Measurements from ENCODE around the gene CSF1R.

The CSF1R gene

DNA sequence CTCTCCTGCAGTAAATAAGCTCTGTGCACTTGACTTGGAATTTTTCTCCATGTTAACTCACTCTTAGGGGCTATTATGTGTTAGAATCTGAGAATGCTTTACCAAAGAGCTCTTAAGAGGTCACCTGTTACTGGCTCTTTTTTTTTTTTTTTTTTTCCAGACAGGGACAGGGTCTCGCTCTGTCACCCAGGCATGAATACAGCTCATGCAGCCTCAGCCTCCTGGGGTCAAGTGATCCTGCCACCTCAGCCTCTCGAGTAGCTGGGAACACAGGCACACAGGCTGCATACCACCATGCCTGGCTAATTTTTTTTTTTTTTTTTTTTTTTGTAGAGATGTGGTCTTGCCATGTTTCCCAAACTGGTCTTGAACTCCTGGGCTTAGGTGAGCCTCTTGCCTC, 63.7 kb downstream of the CSF1R start:
- no peak for DNase-seq (ENCODE audit: low read depth)

DNA sequence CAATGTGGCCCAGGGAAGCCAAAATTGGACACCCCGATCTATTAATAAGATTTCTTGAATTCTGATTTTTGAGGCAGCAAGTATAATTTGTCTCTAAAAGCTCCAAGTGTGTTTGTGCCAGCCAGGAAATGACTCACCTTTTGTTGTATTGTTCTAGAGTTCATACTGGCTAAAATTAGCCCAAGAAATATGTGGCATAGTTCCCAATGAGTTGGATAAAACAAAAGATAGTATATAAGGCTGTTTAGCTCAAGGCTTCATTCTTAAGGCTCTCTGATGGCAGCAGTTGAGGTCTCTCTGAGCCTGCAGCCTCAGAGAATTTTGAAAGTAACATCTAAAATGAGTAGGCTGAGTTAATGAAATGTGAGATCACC, 64.2 kb downstream of the CSF1R start:
- no peak for DNase-seq (ENCODE audit: low read depth)

DNA sequence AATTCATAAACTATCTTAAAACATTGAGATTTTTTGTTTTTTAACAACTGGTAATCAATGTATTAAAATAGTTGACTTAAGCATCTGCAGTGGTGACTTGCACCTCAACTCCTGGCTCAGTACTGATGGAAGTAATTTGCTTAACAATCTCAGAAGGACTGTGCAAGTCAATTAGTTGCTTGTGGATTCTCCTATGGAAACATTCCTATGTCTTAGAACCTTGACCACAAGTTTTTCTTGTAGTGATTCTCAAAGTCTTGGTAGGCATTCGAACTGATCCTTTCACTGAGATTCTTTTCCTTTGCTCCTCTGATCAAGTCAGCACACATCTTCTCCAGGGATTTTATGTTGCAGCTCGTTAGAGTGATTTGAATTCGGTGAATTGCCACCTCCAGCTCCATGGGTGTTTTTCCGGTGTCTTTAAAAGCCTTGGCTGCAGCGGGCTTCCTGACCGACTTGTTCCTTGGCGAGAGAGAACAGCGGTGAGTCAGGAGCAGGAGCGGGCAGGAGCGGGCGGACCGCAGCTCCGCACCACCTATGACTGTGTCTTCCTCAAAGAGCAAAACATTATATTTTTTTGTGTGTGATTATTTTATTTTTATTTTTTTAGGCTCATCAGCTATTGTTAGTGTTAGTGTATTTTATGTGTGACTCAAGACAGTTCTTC, 64.7 kb downstream of the CSF1R start:
- no peak for DNase-seq (ENCODE audit: low read depth)

DNA sequence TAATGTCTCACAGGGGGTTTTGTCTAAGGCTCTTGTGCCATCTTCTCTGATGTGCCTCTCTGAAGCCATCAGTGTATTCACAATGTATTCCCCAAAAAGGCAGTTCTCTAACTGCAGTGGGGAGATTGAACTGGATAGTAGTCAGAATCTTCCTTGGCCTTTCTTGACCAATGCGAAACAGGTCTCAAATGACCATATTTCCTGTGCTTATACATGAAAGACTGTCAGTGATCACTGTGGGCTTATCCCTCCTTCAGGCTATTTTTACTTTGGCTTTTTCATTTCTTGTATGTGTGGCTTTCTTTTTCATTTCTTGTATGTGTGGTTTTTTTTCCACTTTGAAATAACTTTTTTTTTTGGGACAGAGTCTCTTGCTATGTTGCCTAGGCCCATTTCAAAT, 66.1 kb downstream of the CSF1R start:
- DNase-seq (ENCODE audit: low read depth), result no peak

DNA sequence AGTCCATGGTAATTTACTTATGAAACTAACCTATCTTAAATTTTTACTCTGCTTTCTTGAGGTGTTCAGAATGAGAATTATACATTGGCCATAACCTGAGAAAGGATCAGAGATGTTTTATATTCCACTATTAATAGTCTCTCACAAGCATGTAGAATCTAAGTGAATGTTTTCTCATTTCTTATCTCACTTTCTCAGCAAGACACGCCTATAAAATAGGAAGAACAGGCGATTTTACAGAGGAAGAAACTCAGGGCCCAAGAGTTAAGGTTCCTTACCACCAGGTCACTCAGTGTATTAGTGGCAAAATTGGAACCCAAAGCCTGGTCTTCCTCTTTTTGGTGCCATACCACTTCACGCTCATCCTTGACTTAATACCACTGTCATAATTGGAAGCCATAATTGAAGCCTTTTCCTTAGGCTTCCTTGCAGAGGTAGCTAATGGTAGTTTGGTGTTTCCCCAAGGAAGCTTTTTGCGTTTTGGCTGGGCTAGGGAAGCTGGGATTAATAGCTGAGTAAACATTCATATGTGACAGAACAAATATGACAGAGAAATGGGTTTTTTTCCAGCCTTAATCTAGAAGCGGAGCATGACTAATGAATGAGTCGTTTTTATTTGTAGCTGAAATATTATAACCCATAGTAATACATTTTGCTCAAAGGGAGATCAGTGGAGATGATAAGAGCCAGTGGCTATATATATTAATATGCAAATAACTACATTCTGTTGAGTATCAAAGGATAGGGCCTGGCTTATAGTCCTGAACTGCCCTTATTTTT, 68.9 kb downstream of the CSF1R start:
- DNase-seq (ENCODE audit: low read depth), result no peak

DNA sequence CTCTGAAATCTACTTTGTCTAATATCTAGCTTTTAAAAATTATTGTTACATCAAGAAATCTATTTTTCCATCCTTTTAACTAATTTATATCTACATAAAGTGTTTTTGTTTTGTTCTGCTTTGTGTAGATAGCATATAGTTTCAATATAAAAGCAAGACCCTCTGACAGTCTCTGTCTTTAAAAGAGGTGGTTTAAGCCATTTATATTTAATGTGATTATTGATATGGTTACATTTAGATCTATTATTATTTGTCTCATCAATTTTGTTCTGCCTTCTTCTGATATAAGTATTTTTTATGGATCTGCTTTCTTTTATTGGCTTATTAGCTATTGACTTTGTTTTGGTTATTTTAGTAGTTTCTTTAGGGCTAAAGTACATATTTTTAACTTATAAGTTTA, 69.8 kb downstream of the CSF1R start:
- DNase-seq (ENCODE audit: low read depth), result no peak

DNA sequence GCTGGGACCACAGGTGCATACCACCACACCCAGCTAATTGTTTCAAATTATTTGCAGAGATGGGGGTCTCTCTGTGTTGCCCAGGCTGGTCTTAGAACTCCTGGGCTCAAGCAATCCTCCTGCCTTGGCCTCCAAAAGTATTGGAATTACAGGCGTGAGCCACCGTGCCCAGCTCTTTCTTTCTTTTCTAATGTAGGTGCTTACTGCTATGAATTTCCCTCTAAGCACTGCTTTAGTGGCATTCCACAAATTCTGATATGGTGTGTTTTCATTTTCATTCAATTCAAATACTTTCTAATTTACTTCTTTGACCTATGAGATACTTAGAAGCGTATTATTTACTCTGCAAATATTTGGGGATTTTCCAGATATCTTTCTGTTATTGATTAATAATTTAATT, 70.9 kb downstream of the CSF1R start:
- DNase-seq (ENCODE audit: low read depth), result no peak

DNA sequence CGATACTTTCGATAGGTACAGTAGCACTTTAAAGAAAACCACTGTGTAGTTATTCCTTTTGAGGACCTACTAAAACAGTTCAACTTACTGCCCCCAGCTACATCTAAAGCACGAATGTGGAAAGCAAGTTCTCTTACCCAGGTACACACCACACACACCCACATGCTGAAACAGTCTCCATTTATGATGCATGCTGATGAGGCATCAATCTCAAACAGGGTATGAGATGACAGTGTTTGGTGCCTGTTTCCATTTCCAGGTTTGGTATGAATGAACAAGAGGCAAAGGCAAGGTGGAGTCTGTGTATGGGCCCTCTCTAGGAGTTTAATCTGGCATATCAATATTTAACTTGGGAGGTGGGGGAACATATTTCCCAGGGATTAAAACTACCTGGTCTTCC, 71.9 kb downstream of the CSF1R start:
- DNase-seq (ENCODE audit: low read depth), result no peak

DNA sequence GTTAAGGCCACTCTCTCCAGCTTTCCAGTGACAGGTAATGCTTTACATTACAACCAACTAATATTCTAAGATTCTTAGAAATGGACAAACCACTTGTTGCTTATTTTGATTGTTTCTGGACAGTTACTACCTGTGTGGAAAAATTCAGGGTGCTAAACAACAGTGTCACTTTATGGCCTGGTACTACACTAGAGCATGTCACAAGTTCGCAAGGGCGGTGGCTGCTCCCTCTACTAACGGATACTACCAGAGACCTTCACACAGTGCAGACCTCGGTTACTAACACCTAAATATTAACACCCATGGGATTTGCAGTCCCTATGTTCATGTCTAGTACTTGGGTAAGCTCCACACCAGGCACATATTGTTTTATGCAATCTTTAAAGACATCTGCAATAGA, 72.4 kb downstream of the CSF1R start:
- DNase-seq (ENCODE audit: low read depth), result no peak

DNA sequence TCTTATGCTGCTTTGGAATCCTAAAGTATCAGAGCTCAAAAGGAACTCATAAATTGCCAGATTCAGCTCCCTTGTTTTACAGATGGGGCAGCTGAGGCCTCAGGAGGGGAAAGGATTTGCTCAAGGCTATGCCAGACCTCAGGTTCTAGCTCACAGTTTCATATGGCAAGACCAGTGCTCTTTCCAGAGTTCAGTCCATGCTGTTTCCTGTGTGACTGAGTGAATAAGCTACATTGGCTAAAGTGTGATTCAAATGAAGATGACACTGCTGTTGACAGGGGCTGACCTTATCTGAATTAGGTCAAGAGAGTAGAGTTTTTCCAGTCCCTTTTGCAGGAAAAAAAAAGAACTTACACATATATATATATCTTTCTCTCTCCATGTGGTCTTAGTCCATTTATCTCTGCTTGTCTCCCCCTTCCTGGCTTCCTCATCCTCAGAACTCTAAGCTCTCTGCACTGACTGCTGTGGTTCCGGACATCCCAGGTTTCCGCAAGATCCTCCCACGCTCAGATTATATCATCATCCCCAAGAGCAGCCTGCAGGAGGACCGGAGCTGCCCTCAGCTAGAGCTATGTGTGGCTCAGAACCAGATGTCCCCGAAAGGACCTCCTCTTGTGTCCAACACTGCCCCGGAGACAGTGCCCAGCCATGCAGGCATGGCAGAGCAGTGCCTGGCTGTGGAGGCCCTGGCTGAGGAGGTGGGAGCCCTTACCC, 76.5 kb downstream of the CSF1R start:
- no peak for DNase-seq (ENCODE audit: low read depth)

DNA sequence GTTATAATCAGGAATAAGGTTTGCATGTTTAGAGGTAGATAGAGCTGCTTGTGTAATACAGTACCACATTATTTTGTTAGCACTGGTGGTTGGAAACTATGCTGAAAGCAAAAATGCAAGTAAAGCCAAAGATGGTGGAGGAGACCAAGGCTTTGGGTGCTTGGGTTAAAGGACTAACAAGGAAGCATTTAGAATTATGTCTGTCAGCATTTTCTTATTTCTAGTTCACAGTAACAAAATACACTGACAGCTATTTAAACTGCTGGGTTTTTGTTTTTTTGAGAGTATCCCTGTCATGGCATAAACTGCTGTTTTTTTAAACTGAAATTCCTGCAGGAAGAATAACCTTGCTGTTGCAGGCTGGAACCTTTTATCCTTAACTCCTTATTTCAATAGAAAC, 79.3 kb downstream of the CSF1R start:
- no peak for DNase-seq (ENCODE audit: low read depth)

DNA sequence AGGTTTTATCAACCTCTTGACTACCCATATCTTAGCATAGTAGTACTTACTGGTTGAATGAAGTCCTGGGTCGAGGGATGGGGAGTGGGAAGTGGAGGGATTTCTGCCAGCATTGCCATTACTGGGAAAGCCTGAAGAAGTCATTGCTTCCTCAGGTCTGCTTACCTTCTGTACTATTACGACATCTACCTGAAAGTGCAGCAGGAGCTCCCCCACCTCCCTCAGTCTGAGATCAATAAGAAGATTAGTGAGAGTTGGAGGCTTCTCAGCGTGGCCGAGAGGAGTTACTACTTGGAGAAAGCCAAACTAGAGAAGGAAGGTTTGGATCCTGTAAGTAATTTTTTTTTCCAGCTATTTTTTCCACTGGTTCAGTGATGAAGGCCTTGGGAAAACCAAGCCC, 80.0 kb downstream of the CSF1R start:
- no peak for DNase-seq (ENCODE audit: low read depth)

Data from T-helper 22 cell (primary cell).